PFSK-1 (cell line): Measurements from ENCODE around the gene RREB1.

Experiments used
- FOXP2 ChIP-seq: optimal IDR thresholded peaks from 2 replicates; pipeline ENCODE3; 2011; ENCODE audit warnings: borderline replicate concordance, control low read depth, inconsistent platforms; ENCODE audit not compliant: insufficient read depth; ENCODE audit errors: extremely low read length, extremely low read depth
- POLR2AphosphoS5 ChIP-seq: IDR thresholded peaks from 2 replicates; pipeline ENCODE4 v1.6.1; 2012; ENCODE audit warnings: low read depth, mild to moderate bottlenecking, control low read depth, low read length, moderate library complexity
- REST ChIP-seq, 2 experiments: IDR thresholded peaks; 2 replicates each; pipeline versions ENCODE4 v1.6.1 to v1.8.0; 2011 to 2012; ENCODE audit warnings: low read depth in 2 of 2, low read length in 2 of 2, control low read depth in 1 of 2, inconsistent platforms in 1 of 2, mild to moderate bottlenecking in 1 of 2, moderate library complexity in 1 of 2; ENCODE audit not compliant: insufficient read depth in 1 of 2
- SIN3A ChIP-seq: IDR thresholded peaks from 2 replicates; pipeline ENCODE4 v1.6.1; 2012; ENCODE audit warnings: mild to moderate bottlenecking, low read length, moderate library complexity, borderline replicate concordance; ENCODE audit not compliant: insufficient read depth
- TAF1 ChIP-seq: IDR thresholded peaks from 2 replicates; pipeline ENCODE4 v1.6.1; 2012; ENCODE audit warnings: low read length, control low read depth, borderline replicate concordance; ENCODE audit not compliant: insufficient read depth

GRCh38 chr6:7254980-7255835, 147.4 kb downstream of the RREB1 start:
- TF ChIP-seq POLR2AphosphoS5 (no peak), REST (IDR thresholded peaks at IDR 0.05; ENCODE audit: insufficient read depth in 1 of 2, low read depth in 2 of 2, low read length in 2 of 2) (no peak), TAF1 (no peak), SIN3A (no peak), FOXP2 (no peak)
